WTC11 (cell line): Measurements from ENCODE around the gene CDK7. TPM values are rescaled to one million over a fixed set of nuclear protein-coding genes. Genes with fewer than 3 reads are reported as not detected.

ENCODE experiments used
- ATAC-seq: fragments of 200-7000 bp; cut with Tn5 transposase; 2 replicates; pipeline ENCODE4 v1.10.0; 2021; ENCODE audit warnings: mild to moderate bottlenecking, moderate library complexity
- CTCF ChIA-PET: fragments of 300-600 bp; sonication (Branson Sonifier 250); formaldehyde crosslinking; loops from one replicate; lab custom pipeline; 2021; ENCODE audit warnings: antibody characterized with exemption; lab: Charles Lee
- POLR2A ChIA-PET: fragments of 350-600 bp; sonication (Branson Sonifier 250); formaldehyde crosslinking; loops from one replicate; lab custom pipeline; 2021; ENCODE audit warnings: antibody characterized with exemption; lab: Charles Lee
- DNase-seq: peaks from one replicate; pipeline ENCODE4 v3.0.0; 2021; ENCODE audit warnings: low spot score
- H3K27ac Mint-ChIP-seq: 2 replicates; pipeline ENCODE4 v1.8.0; 2021; ENCODE audit warnings: mixed read lengths
- H3K27me3 Mint-ChIP-seq: 2 replicates; pipeline ENCODE4 v1.8.0; 2021; ENCODE audit warnings: low read depth, mild to moderate bottlenecking, moderate library complexity, mixed read lengths
- H3K36me3 Mint-ChIP-seq: 2 replicates; pipeline ENCODE4 v1.8.0; 2021; ENCODE audit warnings: mixed read lengths
- H3K4me1 Mint-ChIP-seq: 2 replicates; pipeline ENCODE4 v1.8.0; 2022; ENCODE audit warnings: mixed read lengths
- H3K4me3 Mint-ChIP-seq: 2 replicates; pipeline ENCODE4 v1.8.0; 2021; ENCODE audit warnings: mild to moderate bottlenecking, moderate library complexity, mixed read lengths
- H3K9me3 Mint-ChIP-seq: 2 replicates; pipeline ENCODE4 v1.8.0; 2021; ENCODE audit warnings: mixed read lengths
- ELF4 ChIP-seq: sonication (generic); formaldehyde crosslinking; IDR thresholded peaks from 2 replicates; pipeline ENCODE4 v1.8.1; 2022; ENCODE audit warnings: low read depth, mild to moderate bottlenecking, moderate library complexity, missing genetic modification reagents
- ESRRA ChIP-seq: sonication (generic); formaldehyde crosslinking; IDR thresholded peaks from 2 replicates; pipeline ENCODE4 v1.8.1; 2022; ENCODE audit warnings: mild to moderate bottlenecking, missing genetic modification reagents, borderline replicate concordance
- FOXP1 ChIP-seq: sonication (generic); formaldehyde crosslinking; IDR thresholded peaks from 2 replicates; pipeline ENCODE4 v1.8.0; 2022; ENCODE audit warnings: missing genetic modification reagents, mild to moderate bottlenecking, moderate library complexity, borderline replicate concordance
- JAZF1 ChIP-seq: fragments of 250-450 bp; sonication (Bioruptor Pico); IDR thresholded peaks from 2 replicates; pipeline ENCODE4 v1.9.0; 2021; ENCODE audit warnings: moderate library complexity, mild to moderate bottlenecking, inconsistent platforms
- MXD4 ChIP-seq: fragments of 250-450 bp; sonication (Bioruptor Pico); IDR thresholded peaks from 2 replicates; pipeline ENCODE4 v1.8.0; 2021; ENCODE audit warnings: mild to moderate bottlenecking, moderate library complexity, borderline replicate concordance
- MYBL2 ChIP-seq: sonication (generic); formaldehyde crosslinking; IDR thresholded peaks from 2 replicates; pipeline ENCODE4 v1.8.1; 2023; ENCODE audit warnings: mild to moderate bottlenecking, moderate library complexity, missing genetic modification reagents
- NFATC4 ChIP-seq: fragments of 250-450 bp; sonication (Bioruptor Pico); IDR thresholded peaks from 2 replicates; pipeline ENCODE4 v1.9.0; 2021; ENCODE audit warnings: mild to moderate bottlenecking
- NFYB ChIP-seq: sonication (generic); formaldehyde crosslinking; conservative IDR thresholded peaks from 2 replicates; pipeline ENCODE4 v1.8.0; 2022; ENCODE audit warnings: low read depth, missing genetic modification reagents
- NR1H2 ChIP-seq: sonication (generic); formaldehyde crosslinking; IDR thresholded peaks from 2 replicates; pipeline ENCODE4 v1.9.0; 2021; ENCODE audit warnings: mild to moderate bottlenecking, moderate library complexity, missing genetic modification reagents
- PRRX2 ChIP-seq: fragments of 250-450 bp; sonication (Bioruptor Pico); IDR thresholded peaks from 2 replicates; pipeline ENCODE4 v1.8.0; 2021; ENCODE audit warnings: mild to moderate bottlenecking
- RORB ChIP-seq: fragments of 250-450 bp; sonication (Bioruptor Pico); IDR thresholded peaks from 2 replicates; pipeline ENCODE4 v1.9.0; 2021; ENCODE audit warnings: mild to moderate bottlenecking
- SMAD3 ChIP-seq: sonication (generic); formaldehyde crosslinking; IDR thresholded peaks from 2 replicates; pipeline ENCODE4 v1.8.0; 2022; ENCODE audit warnings: missing genetic modification reagents, mild to moderate bottlenecking, borderline replicate concordance
- SMAD4 ChIP-seq: sonication (generic); formaldehyde crosslinking; IDR thresholded peaks from 2 replicates; pipeline ENCODE4 v1.8.0; 2022; ENCODE audit warnings: mild to moderate bottlenecking, missing genetic modification reagents
- SOX15 ChIP-seq: fragments of 250-450 bp; sonication (Bioruptor Pico); IDR thresholded peaks from 2 replicates; pipeline ENCODE4 v1.9.0; 2021; ENCODE audit warnings: mild to moderate bottlenecking
- SP1 ChIP-seq: sonication (generic); formaldehyde crosslinking; conservative IDR thresholded peaks from 2 replicates; pipeline ENCODE4 v1.8.1; 2022; ENCODE audit warnings: missing genetic modification reagents
- TCF7 ChIP-seq: sonication (generic); formaldehyde crosslinking; IDR thresholded peaks from 2 replicates; pipeline ENCODE4 v1.8.0; 2022; ENCODE audit warnings: mild to moderate bottlenecking, low read depth, missing genetic modification reagents, moderate library complexity
- ZBTB21 ChIP-seq: sonication (generic); formaldehyde crosslinking; IDR thresholded peaks from 2 replicates; pipeline ENCODE4 v1.8.1; 2023; ENCODE audit warnings: mild to moderate bottlenecking, missing genetic modification reagents, borderline replicate concordance
- ZNF317 ChIP-seq: sonication (generic); formaldehyde crosslinking; IDR thresholded peaks from 2 replicates; pipeline ENCODE4 v1.8.1; 2023; ENCODE audit warnings: low read depth, mild to moderate bottlenecking, moderate library complexity, missing genetic modification reagents, borderline replicate concordance
- ZNF416 ChIP-seq: fragments of 250-450 bp; sonication (Bioruptor Pico); IDR thresholded peaks from 2 replicates; pipeline ENCODE4 v1.9.0; 2021; ENCODE audit warnings: mild to moderate bottlenecking, inconsistent platforms
- ZNF423 ChIP-seq: fragments of 250-450 bp; sonication (Bioruptor Pico); IDR thresholded peaks from 2 replicates; pipeline ENCODE4 v2.1.2; 2022; ENCODE audit warnings: mild to moderate bottlenecking, moderate library complexity
- total RNA-seq: library from RNA; stranded (reverse); gene quantifications from 3 replicates; pipeline ENCODE4 v1.2.3, GENCODE V29; 2021
- TF ChIP-seq, protein P1 (sequence below): sonication (generic); formaldehyde crosslinking; IDR thresholded peaks from 2 replicates; pipeline ENCODE4 v1.8.0; 2023; ENCODE audit warnings: missing genetic modification reagents
- TF ChIP-seq, protein P2 (sequence below): sonication (generic); formaldehyde crosslinking; IDR thresholded peaks from 2 replicates; pipeline ENCODE4 v1.8.0; 2022; ENCODE audit warnings: mild to moderate bottlenecking, missing genetic modification reagents
- TF ChIP-seq, protein P3 (sequence below): sonication (generic); formaldehyde crosslinking; IDR thresholded peaks from 2 replicates; pipeline ENCODE4 v1.8.1; 2023; ENCODE audit warnings: mild to moderate bottlenecking, moderate library complexity, missing genetic modification reagents
- TF ChIP-seq, protein P4 (sequence below): sonication (generic); formaldehyde crosslinking; IDR thresholded peaks from 2 replicates; pipeline ENCODE4 v1.8.0; 2022; ENCODE audit warnings: missing genetic modification reagents
- TF ChIP-seq, protein P5 (sequence below): sonication (generic); formaldehyde crosslinking; IDR thresholded peaks from 2 replicates; pipeline ENCODE4 v1.8.1; 2022; ENCODE audit warnings: mild to moderate bottlenecking, moderate library complexity, missing genetic modification reagents

CDK7 gene
- total RNA-seq, 1 experiment from 2014 or later, result 62.7 TPM

DNA sequence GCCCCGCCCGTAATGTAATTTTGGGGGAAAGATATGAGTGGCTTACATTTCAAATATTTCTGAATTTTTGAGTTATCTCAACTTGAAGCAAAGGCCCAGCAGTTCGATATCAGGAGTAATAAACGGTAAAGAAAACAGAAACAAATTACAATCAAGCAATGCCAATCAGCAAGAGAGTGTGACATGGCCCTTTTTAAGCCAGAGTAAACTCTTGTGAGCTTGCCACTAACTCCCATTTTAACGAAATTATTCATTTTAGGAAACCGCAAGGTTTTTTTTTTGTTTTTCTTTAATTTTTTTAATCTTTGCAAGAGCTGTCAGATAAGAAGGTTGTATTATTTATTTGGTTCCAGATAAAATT lies 17.6 kb upstream of the CDK7 start:
- DNase-seq, result no peak
- no peak for ATAC-seq
- peaks cover 32% of the 10 kb centered on the region for H3K36me3 Mint-ChIP-seq
- H3K27me3 Mint-ChIP-seq, result 0 out of 2 replicates have a peak, but pooled peaks cover 2% of the 10 kb centered on the region
- POLR2A ChIA-PET, result no interaction called here
- no peak for TF ChIP-seq ELF4 (CRISPR knock-in tag)
- TF ChIP-seq MYBL2 (CRISPR knock-in tag), result no peak
- TF ChIP-seq RORB (CRISPR knock-in tag), result no peak
- TF ChIP-seq ZNF317 (CRISPR knock-in tag), result no peak
- TF ChIP-seq ZBTB21 (CRISPR knock-in tag), result no peak
- TF ChIP-seq SMAD3 (CRISPR knock-in tag), result no peak
- TF ChIP-seq, protein P1, sequence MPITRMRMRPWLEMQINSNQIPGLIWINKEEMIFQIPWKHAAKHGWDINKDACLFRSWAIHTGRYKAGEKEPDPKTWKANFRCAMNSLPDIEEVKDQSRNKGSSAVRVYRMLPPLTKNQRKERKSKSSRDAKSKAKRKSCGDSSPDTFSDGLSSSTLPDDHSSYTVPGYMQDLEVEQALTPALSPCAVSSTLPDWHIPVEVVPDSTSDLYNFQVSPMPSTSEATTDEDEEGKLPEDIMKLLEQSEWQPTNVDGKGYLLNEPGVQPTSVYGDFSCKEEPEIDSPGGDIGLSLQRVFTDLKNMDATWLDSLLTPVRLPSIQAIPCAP, result no peak
- TF ChIP-seq, protein P2, sequence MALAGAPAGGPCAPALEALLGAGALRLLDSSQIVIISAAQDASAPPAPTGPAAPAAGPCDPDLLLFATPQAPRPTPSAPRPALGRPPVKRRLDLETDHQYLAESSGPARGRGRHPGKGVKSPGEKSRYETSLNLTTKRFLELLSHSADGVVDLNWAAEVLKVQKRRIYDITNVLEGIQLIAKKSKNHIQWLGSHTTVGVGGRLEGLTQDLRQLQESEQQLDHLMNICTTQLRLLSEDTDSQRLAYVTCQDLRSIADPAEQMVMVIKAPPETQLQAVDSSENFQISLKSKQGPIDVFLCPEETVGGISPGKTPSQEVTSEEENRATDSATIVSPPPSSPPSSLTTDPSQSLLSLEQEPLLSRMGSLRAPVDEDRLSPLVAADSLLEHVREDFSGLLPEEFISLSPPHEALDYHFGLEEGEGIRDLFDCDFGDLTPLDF (CRISPR knock-in tag), result no peak
- TF ChIP-seq FOXP1 (CRISPR knock-in tag), result no peak
- TF ChIP-seq SOX15 (CRISPR knock-in tag), result no peak
- TF ChIP-seq, protein P3, sequence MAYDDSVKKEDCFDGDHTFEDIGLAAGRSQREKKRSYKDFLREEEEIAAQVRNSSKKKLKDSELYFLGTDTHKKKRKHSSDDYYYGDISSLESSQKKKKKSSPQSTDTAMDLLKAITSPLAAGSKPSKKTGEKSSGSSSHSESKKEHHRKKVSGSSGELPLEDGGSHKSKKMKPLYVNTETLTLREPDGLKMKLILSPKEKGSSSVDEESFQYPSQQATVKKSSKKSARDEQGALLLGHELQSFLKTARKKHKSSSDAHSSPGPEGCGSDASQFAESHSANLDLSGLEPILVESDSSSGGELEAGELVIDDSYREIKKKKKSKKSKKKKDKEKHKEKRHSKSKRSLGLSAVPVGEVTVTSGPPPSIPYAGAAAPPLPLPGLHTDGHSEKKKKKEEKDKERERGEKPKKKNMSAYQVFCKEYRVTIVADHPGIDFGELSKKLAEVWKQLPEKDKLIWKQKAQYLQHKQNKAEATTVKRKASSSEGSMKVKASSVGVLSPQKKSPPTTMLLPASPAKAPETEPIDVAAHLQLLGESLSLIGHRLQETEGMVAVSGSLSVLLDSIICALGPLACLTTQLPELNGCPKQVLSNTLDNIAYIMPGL (CRISPR knock-in tag), result no peak
- TF ChIP-seq PRRX2 (CRISPR knock-in tag), result no peak
- no peak for TF ChIP-seq ZNF416 (CRISPR knock-in tag)
- H3K9me3 Mint-ChIP-seq, result peaks cover 13% of the 10 kb centered on the region
- no peak overlapping the region for H3K27ac Mint-ChIP-seq
- peaks cover 6% of the 10 kb centered on the region for H3K4me1 Mint-ChIP-seq
- CTCF ChIA-PET, result no interaction called here
- peak overlapping the region; percentile 99 for H3K4me3 Mint-ChIP-seq

DNA sequence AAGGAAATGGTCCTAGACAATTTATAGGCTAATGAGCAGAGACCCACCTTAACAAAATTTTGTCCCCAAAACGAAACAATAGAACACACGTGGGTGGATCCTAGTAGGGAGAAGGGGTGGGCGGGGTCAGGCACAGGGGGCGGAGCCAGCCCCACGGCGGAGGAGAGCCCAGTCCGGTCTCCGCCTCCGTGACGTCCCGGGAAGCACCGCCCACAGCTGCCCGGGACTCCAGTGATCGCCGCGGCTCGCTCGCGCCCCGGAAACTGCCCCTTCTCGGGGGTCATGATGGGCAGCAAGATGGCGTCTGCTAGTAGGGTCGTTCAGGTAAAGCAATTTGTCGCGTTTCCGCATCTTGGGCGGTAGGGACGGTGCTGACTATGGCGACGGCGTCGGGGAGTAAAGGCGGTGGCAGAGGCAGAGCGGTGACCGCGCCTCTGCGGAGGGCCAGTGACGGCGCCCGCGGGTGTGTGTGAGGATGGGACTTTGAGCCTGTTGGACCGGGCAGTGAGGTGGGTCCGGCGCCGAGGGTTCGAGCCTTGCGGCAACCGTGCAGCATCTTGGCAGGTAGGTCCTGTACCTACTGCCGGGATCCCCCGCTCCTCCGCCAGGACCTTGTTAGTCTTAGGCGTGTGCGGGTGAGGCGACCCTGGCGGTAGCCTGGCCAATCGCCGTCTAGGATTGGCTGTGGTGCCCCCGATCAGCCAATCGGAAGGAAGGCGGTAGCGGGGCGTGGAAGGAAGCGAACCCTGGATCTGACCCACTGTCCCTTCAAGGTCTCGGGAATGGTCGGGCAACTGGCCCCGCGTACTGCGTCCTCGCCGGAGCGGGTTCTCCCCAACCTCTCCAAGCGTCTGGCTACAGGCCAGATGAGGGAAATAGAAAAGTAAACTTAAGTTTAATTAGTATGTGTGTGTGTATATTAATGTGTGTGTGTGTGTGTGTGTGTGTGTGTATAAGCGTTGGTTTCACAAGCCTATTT lies 16.8 kb upstream of the CDK7 start:
- peak; percentile 95 for ATAC-seq
- CTCF ChIA-PET, result interaction anchor here (1.0 kb wide), 1 partner anchor 124 kb away, joined by 3 read pairs; the partner anchor contains the start of gene SLC30A5
- H3K27me3 Mint-ChIP-seq, result 0 out of 2 replicates have a peak, but pooled peaks cover 2% of the 10 kb centered on the region
- TF ChIP-seq FOXP1 (CRISPR knock-in tag) (peak; percentile 91), MXD4 (CRISPR knock-in tag) (no peak), JAZF1 (CRISPR knock-in tag) (no peak), ZNF423 (CRISPR knock-in tag) (no peak), NR1H2 (CRISPR knock-in tag) (no peak), NFATC4 (CRISPR knock-in tag) (peak; percentile 40; the same call in 1 of the 2 replicates), NFYB (CRISPR knock-in tag) (peak; percentile 79), ESRRA (no peak), SMAD4 (peak; percentile 8; the same call in 1 of the 2 replicates), TCF7 (CRISPR knock-in tag) (no peak), SP1 (peak; percentile 70)
- TF ChIP-seq, protein P4, sequence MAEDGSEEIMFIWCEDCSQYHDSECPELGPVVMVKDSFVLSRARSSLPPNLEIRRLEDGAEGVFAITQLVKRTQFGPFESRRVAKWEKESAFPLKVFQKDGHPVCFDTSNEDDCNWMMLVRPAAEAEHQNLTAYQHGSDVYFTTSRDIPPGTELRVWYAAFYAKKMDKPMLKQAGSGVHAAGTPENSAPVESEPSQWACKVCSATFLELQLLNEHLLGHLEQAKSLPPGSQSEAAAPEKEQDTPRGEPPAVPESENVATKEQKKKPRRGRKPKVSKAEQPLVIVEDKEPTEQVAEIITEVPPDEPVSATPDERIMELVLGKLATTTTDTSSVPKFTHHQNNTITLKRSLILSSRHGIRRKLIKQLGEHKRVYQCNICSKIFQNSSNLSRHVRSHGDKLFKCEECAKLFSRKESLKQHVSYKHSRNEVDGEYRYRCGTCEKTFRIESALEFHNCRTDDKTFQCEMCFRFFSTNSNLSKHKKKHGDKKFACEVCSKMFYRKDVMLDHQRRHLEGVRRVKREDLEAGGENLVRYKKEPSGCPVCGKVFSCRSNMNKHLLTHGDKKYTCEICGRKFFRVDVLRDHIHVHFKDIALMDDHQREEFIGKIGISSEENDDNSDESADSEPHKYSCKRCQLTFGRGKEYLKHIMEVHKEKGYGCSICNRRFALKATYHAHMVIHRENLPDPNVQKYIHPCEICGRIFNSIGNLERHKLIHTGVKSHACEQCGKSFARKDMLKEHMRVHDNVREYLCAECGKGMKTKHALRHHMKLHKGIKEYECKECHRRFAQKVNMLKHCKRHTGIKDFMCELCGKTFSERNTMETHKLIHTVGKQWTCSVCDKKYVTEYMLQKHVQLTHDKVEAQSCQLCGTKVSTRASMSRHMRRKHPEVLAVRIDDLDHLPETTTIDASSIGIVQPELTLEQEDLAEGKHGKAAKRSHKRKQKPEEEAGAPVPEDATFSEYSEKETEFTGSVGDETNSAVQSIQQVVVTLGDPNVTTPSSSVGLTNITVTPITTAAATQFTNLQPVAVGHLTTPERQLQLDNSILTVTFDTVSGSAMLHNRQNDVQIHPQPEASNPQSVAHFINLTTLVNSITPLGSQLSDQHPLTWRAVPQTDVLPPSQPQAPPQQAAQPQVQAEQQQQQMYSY (CRISPR knock-in tag), result peak; percentile 80
- TF ChIP-seq, protein P5, sequence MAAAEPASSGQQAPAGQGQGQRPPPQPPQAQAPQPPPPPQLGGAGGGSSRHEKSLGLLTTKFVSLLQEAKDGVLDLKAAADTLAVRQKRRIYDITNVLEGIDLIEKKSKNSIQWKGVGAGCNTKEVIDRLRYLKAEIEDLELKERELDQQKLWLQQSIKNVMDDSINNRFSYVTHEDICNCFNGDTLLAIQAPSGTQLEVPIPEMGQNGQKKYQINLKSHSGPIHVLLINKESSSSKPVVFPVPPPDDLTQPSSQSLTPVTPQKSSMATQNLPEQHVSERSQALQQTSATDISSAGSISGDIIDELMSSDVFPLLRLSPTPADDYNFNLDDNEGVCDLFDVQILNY, result peak; percentile 60

More for the DNA sequence above, 16.8 kb upstream of the CDK7 start:
- peak; percentile 94 for DNase-seq
- POLR2A ChIA-PET, result interaction anchor here (0.6 kb wide), 1 partner anchor 14 kb away, joined by 3 read pairs; no protein-coding TSS in a partner anchor
- Mint-ChIP-seq H3K9me3 (peaks cover 13% of the 10 kb centered on the region), H3K4me1 (peaks cover 6% of the 10 kb centered on the region), H3K36me3 (peaks cover 34% of the 10 kb centered on the region), H3K4me3 (peak overlapping the region; percentile 99), H3K27ac (peak overlapping the region; percentile 98)
